K562 (cell line): ENCODE data around the gene MOG. TPM values are rescaled to one million over a fixed set of nuclear protein-coding genes. Genes with fewer than 3 reads are reported as not detected.
A peak's percentile ranks its signal among the peaks of the same experiment; 100 is the strongest.

Source experiments
- BCOR ChIP-seq: fragments of 450-650 bp; IDR thresholded peaks from 2 replicates; pipeline ENCODE4 v1.6.1; 2016
- CBFA2T3 ChIP-seq: fragments of 450-650 bp; IDR thresholded peaks from 2 replicates; pipeline ENCODE4 v1.6.1; 2017
- CREBBP ChIP-seq: IDR thresholded peaks from one replicate; pipeline ENCODE4 v1.6.1; 2012; ENCODE audit warnings: low read depth, mild to moderate bottlenecking, control low read depth, inconsistent platforms, low read length
- GTF2A2 ChIP-seq: IDR thresholded peaks from 2 replicates; pipeline ENCODE4 v1.6.1; 2016; ENCODE audit warnings: mild to moderate bottlenecking, missing genetic modification characterization, missing compliant biosample characterization
- HEY1 ChIP-seq: fragments of 250-450 bp; sonication (Bioruptor Pico); IDR thresholded peaks from 2 replicates; pipeline ENCODE4 v1.5.0; 2020; ENCODE audit warnings: mild to moderate bottlenecking, moderate library complexity, borderline replicate concordance
- HOXB6 ChIP-seq: fragments of 250-450 bp; sonication (Bioruptor Pico); IDR thresholded peaks from 2 replicates; pipeline ENCODE4 v1.5.1; 2022; ENCODE audit warnings: mild to moderate bottlenecking, borderline replicate concordance
- KDM5B ChIP-seq: fragments of 200-600 bp; sonication (generic); IDR thresholded peaks from 2 replicates; pipeline ENCODE4 v1.6.1; 2012; ENCODE audit warnings: low read depth, mild to moderate bottlenecking, moderate library complexity, low read length, control low read depth, inconsistent platforms; ENCODE audit not compliant: insufficient replicate concordance
- KLF6 ChIP-seq: fragments of 250-450 bp; sonication (Bioruptor Pico); IDR thresholded peaks from 2 replicates; pipeline ENCODE4 v1.4.0; 2020; ENCODE audit warnings: mild to moderate bottlenecking, moderate library complexity, borderline replicate concordance
- MCM2 ChIP-seq: fragments of 450-650 bp; IDR thresholded peaks from 2 replicates; pipeline ENCODE4 v1.6.1; 2017; ENCODE audit warnings: low read depth, mild to moderate bottlenecking
- PHB ChIP-seq: fragments of 250-450 bp; sonication (Bioruptor Pico); IDR thresholded peaks from 2 replicates; pipeline ENCODE4 v1.5.0; 2021
- PHTF2 ChIP-seq: fragments of 250-450 bp; sonication (Bioruptor Pico); IDR thresholded peaks from 2 replicates; pipeline ENCODE4 v1.5.0; 2021; ENCODE audit warnings: mild to moderate bottlenecking
- RAD21 ChIP-seq, 2 experiments: fragments of 250-450 bp in 1 of 2; fragments of 450-650 bp in 1 of 2; sonication (Bioruptor Pico) in 1 of 2; formaldehyde crosslinking in 1 of 2; IDR thresholded peaks in 1 of 2; conservative IDR thresholded peaks in 1 of 2; 2 replicates each; pipeline versions ENCODE4 v1.4.0 to v1.8.0; 2020 to 2022; ENCODE audit warnings: mild to moderate bottlenecking in 2 of 2, moderate library complexity in 1 of 2
- RBBP5 ChIP-seq: fragments of 200-600 bp; sonication (generic); IDR thresholded peaks from 2 replicates; pipeline ENCODE4 v1.6.1; 2012; ENCODE audit warnings: borderline replicate concordance, mild to moderate bottlenecking, low read length, control low read depth, inconsistent platforms; ENCODE audit not compliant: insufficient read depth, poor library complexity, severe bottlenecking
- U2AF1 ChIP-seq: fragments of 200-400 bp; formaldehyde crosslinking; optimal IDR thresholded peaks from 2 replicates; pipeline ENCODE3; 2017; ENCODE audit warnings: mild to moderate bottlenecking, low read depth, low read length, moderate library complexity
- ZFP30 ChIP-seq: fragments of 250-450 bp; sonication (Bioruptor Pico); IDR thresholded peaks from 2 replicates; pipeline ENCODE4 v1.8.0; 2022; ENCODE audit warnings: moderate library complexity, mild to moderate bottlenecking, inconsistent platforms, borderline replicate concordance
- ZNF551 ChIP-seq: fragments of 250-450 bp; sonication (Bioruptor Pico); IDR thresholded peaks from 2 replicates; pipeline ENCODE4 v1.5.0; 2021; ENCODE audit warnings: mild to moderate bottlenecking, moderate library complexity
- ZNF764 ChIP-seq: fragments of 250-450 bp; sonication (Bioruptor Pico); IDR thresholded peaks from 2 replicates; pipeline ENCODE4 v1.4.0; 2020; ENCODE audit warnings: low read depth, mild to moderate bottlenecking, moderate library complexity
- ZNF778 ChIP-seq: fragments of 450-650 bp; formaldehyde crosslinking; IDR thresholded peaks from 2 replicates; pipeline ENCODE4 v1.4.0; 2020; ENCODE audit warnings: mild to moderate bottlenecking, moderate library complexity
- polyA plus RNA-seq, 8 experiments: library from polyadenylated mRNA; depleted of rRNA in 4 of 8; stranded (reverse) in 5 of 8; unstranded in 3 of 8; fragments of >200 nt; fragmentation: Nextera tagmentation in 2 of 8; fragmentation: Illumina TruSeq in 1 of 8; extraction: Ambion mirVana in 2 of 8; extraction: Trizol in 1 of 8; gene quantifications; 2 replicates each; pipeline versions ENCODE4 v1.2.1 to v1.2.3, GENCODE V29; 2011 to 2014; ENCODE audit warnings: inconsistent platforms in 1 of 8, missing spikeins in 1 of 8
- total RNA-seq, 7 experiments: library from RNA; depleted of rRNA in 6 of 7; stranded (reverse); fragments of >200 nt in 6 of 7; fragmentation: Illumina TruSeq in 2 of 7; extraction: Trizol in 2 of 7; gene quantifications; 2 replicates each; pipeline versions ENCODE4 v1.2.1 to v1.2.3, GENCODE V29; 2011 to 2021; ENCODE audit warnings: low replicate concordance in 1 of 7
- TF ChIP-seq, protein P1 (sequence below): fragments of 450-650 bp; IDR thresholded peaks from 2 replicates; pipeline ENCODE4 v1.6.1; 2018; ENCODE audit not compliant: partially characterized antibody
- TF ChIP-seq, protein P2 (sequence below): sonication (generic); formaldehyde crosslinking; IDR thresholded peaks from 2 replicates; pipeline ENCODE4 v1.8.1; 2023; ENCODE audit warnings: mild to moderate bottlenecking, missing genetic modification reagents, moderate library complexity
- TF ChIP-seq, protein P3 (sequence below): fragments of 250-450 bp; sonication (Bioruptor Pico); IDR thresholded peaks from 2 replicates; pipeline ENCODE4 v1.4.0; 2020; ENCODE audit warnings: mild to moderate bottlenecking

MOG gene
- total and polyA plus RNA-seq, 9 of the 15 experiments (the other 6 are each of a cell fraction or from before 2014, with no cell fraction given): not detected

GRCh38 chr6:29631209-29631810 lies 25.6 kb upstream of the MOG start (continued):
- no peak for TF ChIP-seq ZNF551 (CRISPR knock-in tag)
- TF ChIP-seq, protein P1, sequence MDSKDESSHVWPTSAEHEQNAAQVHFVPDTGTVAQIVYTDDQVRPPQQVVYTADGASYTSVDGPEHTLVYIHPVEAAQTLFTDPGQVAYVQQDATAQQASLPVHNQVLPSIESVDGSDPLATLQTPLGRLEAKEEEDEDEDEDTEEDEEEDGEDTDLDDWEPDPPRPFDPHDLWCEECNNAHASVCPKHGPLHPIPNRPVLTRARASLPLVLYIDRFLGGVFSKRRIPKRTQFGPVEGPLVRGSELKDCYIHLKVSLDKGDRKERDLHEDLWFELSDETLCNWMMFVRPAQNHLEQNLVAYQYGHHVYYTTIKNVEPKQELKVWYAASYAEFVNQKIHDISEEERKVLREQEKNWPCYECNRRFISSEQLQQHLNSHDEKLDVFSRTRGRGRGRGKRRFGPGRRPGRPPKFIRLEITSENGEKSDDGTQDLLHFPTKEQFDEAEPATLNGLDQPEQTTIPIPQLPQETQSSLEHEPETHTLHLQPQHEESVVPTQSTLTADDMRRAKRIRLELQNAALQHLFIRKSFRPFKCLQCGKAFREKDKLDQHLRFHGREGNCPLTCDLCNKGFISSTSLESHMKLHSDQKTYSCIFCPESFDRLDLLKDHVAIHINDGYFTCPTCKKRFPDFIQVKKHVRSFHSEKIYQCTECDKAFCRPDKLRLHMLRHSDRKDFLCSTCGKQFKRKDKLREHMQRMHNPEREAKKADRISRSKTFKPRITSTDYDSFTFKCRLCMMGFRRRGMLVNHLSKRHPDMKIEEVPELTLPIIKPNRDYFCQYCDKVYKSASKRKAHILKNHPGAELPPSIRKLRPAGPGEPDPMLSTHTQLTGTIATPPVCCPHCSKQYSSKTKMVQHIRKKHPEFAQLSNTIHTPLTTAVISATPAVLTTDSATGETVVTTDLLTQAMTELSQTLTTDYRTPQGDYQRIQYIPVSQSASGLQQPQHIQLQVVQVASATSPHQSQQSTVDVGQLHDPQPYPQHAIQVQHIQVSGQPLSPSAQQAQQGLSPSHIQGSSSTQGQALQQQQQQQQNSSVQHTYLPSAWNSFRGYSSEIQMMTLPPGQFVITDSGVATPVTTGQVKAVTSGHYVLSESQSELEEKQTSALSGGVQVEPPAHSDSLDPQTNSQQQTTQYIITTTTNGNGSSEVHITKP: peak; percentile 93
- no peak for TF ChIP-seq HEY1 (CRISPR knock-in tag)
- no peak for TF ChIP-seq KLF6 (CRISPR knock-in tag)
- TF ChIP-seq HOXB6 (CRISPR knock-in tag): no peak
- no peak for TF ChIP-seq ZNF778 (CRISPR knock-in tag)
- no peak for TF ChIP-seq GTF2A2 (tag)
- no peak for TF ChIP-seq RBBP5
- TF ChIP-seq, protein P2, sequence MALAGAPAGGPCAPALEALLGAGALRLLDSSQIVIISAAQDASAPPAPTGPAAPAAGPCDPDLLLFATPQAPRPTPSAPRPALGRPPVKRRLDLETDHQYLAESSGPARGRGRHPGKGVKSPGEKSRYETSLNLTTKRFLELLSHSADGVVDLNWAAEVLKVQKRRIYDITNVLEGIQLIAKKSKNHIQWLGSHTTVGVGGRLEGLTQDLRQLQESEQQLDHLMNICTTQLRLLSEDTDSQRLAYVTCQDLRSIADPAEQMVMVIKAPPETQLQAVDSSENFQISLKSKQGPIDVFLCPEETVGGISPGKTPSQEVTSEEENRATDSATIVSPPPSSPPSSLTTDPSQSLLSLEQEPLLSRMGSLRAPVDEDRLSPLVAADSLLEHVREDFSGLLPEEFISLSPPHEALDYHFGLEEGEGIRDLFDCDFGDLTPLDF (CRISPR knock-in tag): no peak
- no peak for TF ChIP-seq PHB (CRISPR knock-in tag)
- TF ChIP-seq, protein P3, sequence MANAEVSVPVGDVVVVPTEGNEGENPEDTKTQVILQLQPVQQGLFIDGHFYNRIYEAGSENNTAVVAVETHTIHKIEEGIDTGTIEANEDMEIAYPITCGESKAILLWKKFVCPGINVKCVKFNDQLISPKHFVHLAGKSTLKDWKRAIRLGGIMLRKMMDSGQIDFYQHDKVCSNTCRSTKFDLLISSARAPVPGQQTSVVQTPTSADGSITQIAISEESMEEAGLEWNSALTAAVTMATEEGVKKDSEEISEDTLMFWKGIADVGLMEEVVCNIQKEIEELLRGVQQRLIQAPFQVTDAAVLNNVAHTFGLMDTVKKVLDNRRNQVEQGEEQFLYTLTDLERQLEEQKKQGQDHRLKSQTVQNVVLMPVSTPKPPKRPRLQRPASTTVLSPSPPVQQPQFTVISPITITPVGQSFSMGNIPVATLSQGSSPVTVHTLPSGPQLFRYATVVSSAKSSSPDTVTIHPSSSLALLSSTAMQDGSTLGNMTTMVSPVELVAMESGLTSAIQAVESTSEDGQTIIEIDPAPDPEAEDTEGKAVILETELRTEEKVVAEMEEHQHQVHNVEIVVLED (CRISPR knock-in tag): no peak
- TF ChIP-seq U2AF1: no peak
- TF ChIP-seq KDM5B: no peak
- no peak for TF ChIP-seq RAD21 (CRISPR knock-in tag; conservative IDR thresholded peaks at IDR 0.05 in 1 of 2, IDR thresholded peaks at IDR 0.05 in 1 of 2)
- TF ChIP-seq ZFP30 (CRISPR knock-in tag): no peak
- no peak for TF ChIP-seq CREBBP
- no peak for TF ChIP-seq BCOR
- no peak for TF ChIP-seq ZNF764
- TF ChIP-seq CBFA2T3: peak; percentile 36; the same call in 1 of the 2 replicates
- no peak for TF ChIP-seq MCM2
- TF ChIP-seq PHTF2 (CRISPR knock-in tag): no peak
